Ectodermal cell (in vitro differentiated cells): ENCODE results near the gene OR5A1. TPM values are rescaled to one million over a fixed set of nuclear protein-coding genes. Genes with fewer than 3 reads are reported as not detected.

Source experiments
- H3K27ac ChIP-seq: 2 replicates; pipeline ENCODE4 v1.7.0; 2013; ENCODE audit warnings: mild to moderate bottlenecking, low read depth, low read length; ENCODE audit not compliant: insufficient read depth, poor library complexity, severe bottlenecking
- H3K27me3 ChIP-seq: 2 replicates; pipeline ENCODE4 v1.7.0; 2013; ENCODE audit warnings: mild to moderate bottlenecking, low read length; ENCODE audit not compliant: insufficient read depth, control insufficient read depth, poor library complexity, severe bottlenecking
- H3K36me3 ChIP-seq: one replicate; pipeline ENCODE4 v1.7.0; 2013; ENCODE audit warnings: low read length; ENCODE audit not compliant: control insufficient read depth, insufficient read depth
- H3K4me1 ChIP-seq: one replicate; pipeline ENCODE4 v1.7.0; 2013; ENCODE audit warnings: low read length; ENCODE audit not compliant: control insufficient read depth, insufficient read depth
- H3K4me3 ChIP-seq: 2 replicates; pipeline ENCODE4 v1.7.0; 2013; ENCODE audit warnings: low read depth, low read length, control low read depth; ENCODE audit not compliant: insufficient read depth
- H3K9me3 ChIP-seq: 2 replicates; pipeline ENCODE4 v1.7.0; 2013; ENCODE audit warnings: mild to moderate bottlenecking, low read length, moderate library complexity; ENCODE audit not compliant: control insufficient read depth
- WGBS, 2 experiments: methylation state at CpG; one replicate each; pipeline ENCODE4 v1.1.7; 2013; ENCODE audit warnings: missing lambda C conversion rate in 2 of 2; 5-methylcytosine and 5-hydroxymethylcytosine counted together
- polyA plus RNA-seq, 4 experiments: library from polyadenylated mRNA; stranded (reverse); fragments of 50-300 nt; gene quantifications; one replicate each; pipeline ENCODE4 v1.2.3, GENCODE V29; 2013

OR5A1 gene
- 0.39 TPM for polyA plus RNA-seq (2013, experiment 1 of 4)
- 0.44 TPM for polyA plus RNA-seq (2013, experiment 2 of 4)
- polyA plus RNA-seq (2013, experiment 3 of 4), result not detected
- polyA plus RNA-seq (2013, experiment 4 of 4), result 0.36 TPM

- WGBS, 2 experiments, result 72 to 78% methylated on average over 3 of the region's 3 CpGs
- H3K27ac ChIP-seq, result no peak within 1 kb of the TSS
- H3K9me3 ChIP-seq, result no peaks in the 10 kb centered on the region
- no peaks in the 10 kb centered on the region for H3K27me3 ChIP-seq
- no peaks in the 10 kb centered on the region for H3K36me3 ChIP-seq
- no peak within 1 kb of the TSS for H3K4me3 ChIP-seq
- H3K4me1 ChIP-seq, result no peaks in the 10 kb centered on the region
These were observed at the start of gene OR5A1 for GRCh38 chr11:59436169-59436568. TSS of gene OR5A1 (plus strand) at chr11:59436469. CDS start at chr11:59443169, 6,700 bp downstream.

GRCh38 chr11:59394186-59394585 is 42.1 kb upstream of the OR5A1 start:
- Histone ChIP-seq H3K27me3 (no peaks in the 10 kb centered on the region), H3K36me3 (no peaks in the 10 kb centered on the region), H3K9me3 (no peaks in the 10 kb centered on the region), H3K4me3 (no peak overlapping the region), H3K4me1 (no peaks in the 10 kb centered on the region), H3K27ac (no peak overlapping the region)

DNA sequence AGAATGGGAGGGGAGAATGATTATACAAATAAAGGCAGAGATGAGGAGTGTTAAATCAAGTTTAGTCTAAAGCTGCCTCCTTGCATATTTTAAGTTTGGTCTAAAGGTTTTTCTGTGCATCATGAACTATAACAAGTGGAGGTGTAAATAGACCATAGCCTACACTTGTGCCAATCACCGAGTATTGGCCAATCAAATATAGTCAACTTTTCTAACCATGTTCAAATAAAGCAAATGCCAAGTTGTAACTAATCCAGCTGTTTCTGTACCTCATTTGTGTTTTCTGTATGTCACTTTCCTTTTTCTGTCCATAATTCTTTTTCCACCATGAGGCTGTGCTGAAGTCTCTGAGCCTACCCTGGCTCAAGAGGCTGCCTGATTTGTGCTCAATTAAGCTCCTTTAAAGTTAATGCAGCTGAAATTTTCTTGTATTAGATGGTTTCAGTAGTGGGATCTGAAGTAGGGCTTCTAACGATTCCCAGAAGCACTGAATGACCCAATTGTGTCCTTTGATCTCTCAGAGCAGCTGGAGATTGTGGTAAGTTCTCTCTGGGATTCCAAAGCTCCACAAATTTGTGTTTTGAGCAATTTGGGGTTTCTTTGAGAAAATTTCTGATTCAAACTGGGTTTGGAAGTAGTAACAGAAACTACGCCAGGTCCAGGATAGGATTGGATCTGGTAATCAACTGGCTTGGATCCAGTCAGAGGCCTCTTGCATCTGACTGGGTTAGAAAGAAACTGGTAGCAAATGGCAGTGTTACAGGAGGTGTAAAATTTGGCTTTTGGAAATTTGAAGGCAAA is 35.6 kb upstream of the OR5A1 start:
- Histone ChIP-seq H3K27ac (no peak overlapping the region), H3K4me1 (no peaks in the 10 kb centered on the region), H3K27me3 (no peaks in the 10 kb centered on the region), H3K36me3 (no peaks in the 10 kb centered on the region), H3K4me3 (no peak overlapping the region), H3K9me3 (peaks cover 3% of the 10 kb centered on the region)
- 86 to 90% methylated on average over 3 of the region's 3 CpGs for WGBS, 2 experiments

DNA sequence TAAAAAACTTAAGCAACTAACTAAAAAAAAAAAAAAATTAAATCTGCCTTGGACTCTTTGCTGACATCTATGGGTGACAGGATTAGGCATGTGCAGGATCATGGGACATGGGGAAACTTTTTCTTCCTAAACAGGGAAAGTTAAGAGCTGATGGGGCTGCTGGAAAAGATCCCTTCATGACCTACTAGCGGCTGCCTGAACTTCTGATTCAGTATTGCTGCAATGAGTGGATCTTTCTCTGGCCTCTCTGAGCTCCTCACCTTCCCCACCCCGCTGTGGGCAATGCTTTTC is 35.1 kb upstream of the OR5A1 start:
- H3K36me3 ChIP-seq, result no peaks in the 10 kb centered on the region
- no peak overlapping the region for H3K4me3 ChIP-seq
- 58 to 75% methylated on average over 2 of the region's 2 CpGs for WGBS, 2 experiments

GRCh38 chr11:59403546-59403945 is 32.7 kb upstream of the OR5A1 start:
- Histone ChIP-seq H3K27ac (no peak overlapping the region), H3K4me1 (no peaks in the 10 kb centered on the region), H3K36me3 (no peaks in the 10 kb centered on the region), H3K27me3 (no peaks in the 10 kb centered on the region), H3K9me3 (peaks cover 3% of the 10 kb centered on the region), H3K4me3 (no peak overlapping the region)

More for the DNA sequence above, 35.1 kb upstream of the OR5A1 start:
- Histone ChIP-seq H3K27me3 (no peaks in the 10 kb centered on the region), H3K4me1 (no peaks in the 10 kb centered on the region), H3K9me3 (peaks cover 3% of the 10 kb centered on the region), H3K27ac (no peak overlapping the region)

GRCh38 chr11:59413646-59414045 is 22.6 kb upstream of the OR5A1 start:
- Histone ChIP-seq H3K4me1 (no peaks in the 10 kb centered on the region), H3K4me3 (no peak overlapping the region), H3K27me3 (no peaks in the 10 kb centered on the region), H3K9me3 (no peaks in the 10 kb centered on the region), H3K36me3 (no peaks in the 10 kb centered on the region), H3K27ac (no peak overlapping the region)
- WGBS, 2 experiments, result 92 to 94% methylated on average over 1 of the region's 2 CpGs

DNA sequence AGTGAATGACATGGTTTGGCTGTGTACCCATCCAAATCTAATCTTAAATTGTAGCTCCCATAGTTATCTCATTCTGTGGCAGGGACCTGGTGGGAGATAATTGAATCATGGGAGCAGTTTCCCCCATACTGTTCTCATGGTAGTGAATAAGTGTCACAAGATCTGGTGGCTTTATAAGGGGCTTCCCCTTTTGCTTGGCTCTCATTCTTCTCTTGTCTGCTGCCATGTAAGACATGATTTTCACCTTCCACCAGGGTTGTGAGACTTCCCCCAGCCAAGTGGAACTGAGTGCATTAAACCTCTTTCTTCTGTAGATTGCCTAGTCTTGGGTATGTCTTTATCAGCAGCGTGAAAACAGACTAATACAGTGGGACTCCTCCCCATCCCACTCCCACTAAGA is 21.2 kb upstream of the OR5A1 start:
- Histone ChIP-seq H3K9me3 (no peaks in the 10 kb centered on the region), H3K4me3 (no peak overlapping the region), H3K27ac (no peak overlapping the region), H3K27me3 (no peaks in the 10 kb centered on the region), H3K36me3 (no peaks in the 10 kb centered on the region), H3K4me1 (no peaks in the 10 kb centered on the region)
- WGBS, 2 experiments, result 85 to 100% methylated on average over 1 of the region's 1 CpG

GRCh38 chr11:59416613-59417012 is 19.7 kb upstream of the OR5A1 start:
- H3K27me3 ChIP-seq, result no peaks in the 10 kb centered on the region
- no peaks in the 10 kb centered on the region for H3K36me3 ChIP-seq
- no peak overlapping the region for H3K4me3 ChIP-seq
- no peak overlapping the region for H3K27ac ChIP-seq
- 89 to 96% methylated on average over 4 of the region's 5 CpGs for WGBS, 2 experiments
- no peaks in the 10 kb centered on the region for H3K4me1 ChIP-seq
- no peaks in the 10 kb centered on the region for H3K9me3 ChIP-seq

GRCh38 chr11:59417023-59417422 is 19.2 kb upstream of the OR5A1 start:
- Histone ChIP-seq H3K27ac (no peak overlapping the region), H3K4me1 (no peaks in the 10 kb centered on the region), H3K27me3 (no peaks in the 10 kb centered on the region), H3K9me3 (no peaks in the 10 kb centered on the region), H3K36me3 (no peaks in the 10 kb centered on the region), H3K4me3 (no peak overlapping the region)
- WGBS, 2 experiments, result 93 to 95% methylated on average over 5 of the region's 5 CpGs

DNA sequence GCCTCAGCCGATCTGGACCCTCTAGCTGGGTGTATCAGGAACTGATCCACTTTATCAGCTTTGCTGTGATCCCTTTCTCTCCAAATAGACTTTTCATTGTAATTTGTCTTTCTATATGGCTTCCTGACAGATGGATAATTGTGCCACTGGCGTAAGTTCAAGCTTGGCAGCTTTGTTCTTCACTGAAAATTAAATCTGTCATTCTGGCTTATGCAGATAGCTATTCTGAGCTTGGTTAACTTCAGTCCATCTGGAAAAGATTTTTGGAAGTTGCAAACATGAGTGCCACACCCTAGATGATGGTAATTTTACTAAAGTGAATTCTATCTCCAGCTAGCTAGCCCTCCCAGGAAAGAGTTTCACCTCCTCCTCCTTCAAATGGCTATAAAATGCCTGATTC is 18.1 kb upstream of the OR5A1 start:
- Histone ChIP-seq H3K36me3 (no peaks in the 10 kb centered on the region), H3K4me3 (no peak overlapping the region), H3K27ac (no peak overlapping the region), H3K9me3 (no peaks in the 10 kb centered on the region), H3K4me1 (no peaks in the 10 kb centered on the region), H3K27me3 (no peaks in the 10 kb centered on the region)
- WGBS, 2 experiments, result 97 to 100% methylated on average over 2 of the region's 2 CpGs
